IMR-90 (cell line): ENCODE measurements around the gene PNKD. TPM values are rescaled to one million over a fixed set of nuclear protein-coding genes. Genes with fewer than 3 reads are reported as not detected.

Source experiments
- ATAC-seq: fragments of 200-7000 bp; cut with Tn5 transposase; 2 replicates; pipeline ENCODE4 v1.9.1; 2020; ENCODE audit warnings: low read depth, mild to moderate bottlenecking, moderate library complexity
- BruUV-seq: library from RNA; stranded (reverse); fragments of 400-500 nt; replicated peaks from 2 replicates; lab custom pipeline; 2021; lab: Mats Ljungman, UMichigan
- CTCF ChIA-PET: fragments of 300-600 bp; formaldehyde crosslinking; extraction: SDS; loops from one replicate; lab custom pipeline; 2021; ENCODE audit warnings: antibody characterized with exemption; lab: Yijun Ruan, JAX
- POLR2A ChIA-PET: fragments of 300-600 bp; sonication (Branson Sonifier 250); formaldehyde crosslinking; loops from one replicate; lab custom pipeline; 2022; ENCODE audit warnings: antibody characterized with exemption; ENCODE audit not compliant: unreplicated experiment; lab: Charles Lee
- DNase-seq: peaks from one replicate; pipeline ENCODE4 v3.0.0; 2013
- H2AFZ ChIP-seq: replicated peaks from 2 replicates; pipeline ENCODE3; 2013; ENCODE audit warnings: low read length, mild to moderate bottlenecking; ENCODE audit not compliant: poor library complexity
- H2AK5ac ChIP-seq: 2 replicates; pipeline ENCODE4 v1.6.1; 2013; ENCODE audit warnings: low read depth, low read length, inconsistent platforms
- H2AK9ac ChIP-seq: replicated peaks from 2 replicates; pipeline ENCODE3; 2013; ENCODE audit warnings: mild to moderate bottlenecking, low read depth, low read length, moderate library complexity; ENCODE audit not compliant: poor library complexity
- H2BK120ac ChIP-seq: 2 replicates; pipeline ENCODE4 v1.6.1; 2013; ENCODE audit warnings: low read depth, low read length, inconsistent platforms
- H2BK15ac ChIP-seq: 3 replicates; pipeline ENCODE4 v1.6.1; 2013; ENCODE audit warnings: low read depth, low read length, inconsistent platforms
- H2BK20ac ChIP-seq: 2 replicates; pipeline ENCODE4 v1.6.1; 2013; ENCODE audit warnings: low read depth, mild to moderate bottlenecking, inconsistent platforms, low read length, moderate library complexity
- H2BK5ac ChIP-seq: 2 replicates; pipeline ENCODE4 v1.6.1; 2013; ENCODE audit warnings: mild to moderate bottlenecking, low read depth, low read length, inconsistent platforms; ENCODE audit not compliant: poor library complexity, severe bottlenecking
- H3K14ac ChIP-seq: replicated peaks from 2 replicates; pipeline ENCODE4 v1.6.1; 2013; ENCODE audit warnings: low read depth, low read length, inconsistent platforms
- H3K18ac ChIP-seq: 2 replicates; pipeline ENCODE4 v1.6.1; 2013; ENCODE audit warnings: low read depth, low read length, control low read depth
- H3K23ac ChIP-seq: 2 replicates; pipeline ENCODE4 v1.6.1; 2013; ENCODE audit warnings: low read depth, low read length, inconsistent platforms
- H3K27ac ChIP-seq: 2 replicates; pipeline ENCODE4 v1.5.1; 2013; ENCODE audit warnings: mild to moderate bottlenecking, control low read depth, low read length; ENCODE audit not compliant: insufficient read depth
- H3K27me3 ChIP-seq: 2 replicates; pipeline ENCODE4 v1.6.1; 2013; ENCODE audit warnings: low read length; ENCODE audit not compliant: control insufficient read depth, insufficient read depth
- H3K36me3 ChIP-seq: 2 replicates; pipeline ENCODE4 v1.6.1; 2013; ENCODE audit warnings: low read length, mixed read lengths; ENCODE audit not compliant: control insufficient read depth, insufficient read depth
- H3K4ac ChIP-seq: 2 replicates; pipeline ENCODE4 v1.6.1; 2013; ENCODE audit warnings: low read depth, low read length, inconsistent platforms
- H3K4me1 ChIP-seq: 2 replicates; pipeline ENCODE4 v1.6.1; 2013; ENCODE audit warnings: low read length, mixed read lengths; ENCODE audit not compliant: control insufficient read depth, insufficient read depth
- H3K4me2 ChIP-seq: 2 replicates; pipeline ENCODE4 v1.6.1; 2013; ENCODE audit warnings: low read depth, mild to moderate bottlenecking, control low read depth, low read length, moderate library complexity
- H3K4me3 ChIP-seq: 2 replicates; pipeline ENCODE4 v1.5.1; 2013; ENCODE audit warnings: low read depth, mild to moderate bottlenecking, control low read depth, low read length, moderate library complexity; ENCODE audit not compliant: insufficient read depth
- H3K56ac ChIP-seq: 2 replicates; pipeline ENCODE4 v1.6.1; 2013; ENCODE audit warnings: low read length, inconsistent platforms; ENCODE audit not compliant: insufficient read depth; ENCODE audit errors: extremely low read depth
- H3K79me1 ChIP-seq, 2 experiments: 2 replicates each; pipeline ENCODE4 v1.6.1; 2013; ENCODE audit warnings: low read length in 2 of 2, inconsistent platforms in 1 of 2, low read depth in 1 of 2
- H3K9ac ChIP-seq: 2 replicates; pipeline ENCODE4 v1.6.1; 2013; ENCODE audit warnings: low read depth, low read length, control low read depth
- H3K9me1 ChIP-seq: 2 replicates; pipeline ENCODE4 v1.6.1; 2013; ENCODE audit warnings: low read length, inconsistent platforms; ENCODE audit not compliant: insufficient read depth
- H3K9me3 ChIP-seq: 2 replicates; pipeline ENCODE4 v1.6.1; 2013; ENCODE audit warnings: low read length; ENCODE audit not compliant: control insufficient read depth, insufficient read depth
- H4K20me1 ChIP-seq: 2 replicates; pipeline ENCODE4 v1.6.1; 2013; ENCODE audit warnings: low read length, inconsistent platforms; ENCODE audit not compliant: insufficient read depth
- H4K5ac ChIP-seq: 2 replicates; pipeline ENCODE4 v1.6.1; 2013; ENCODE audit warnings: mild to moderate bottlenecking, low read depth, low read length, control low read depth
- H4K8ac ChIP-seq, 2 experiments: 2 replicates each; pipeline ENCODE4 v1.6.1; 2013; ENCODE audit warnings: low read depth in 2 of 2, low read length in 2 of 2, control low read depth in 1 of 2, inconsistent platforms in 1 of 2
- H4K91ac ChIP-seq: 2 replicates; pipeline ENCODE4 v1.6.1; 2013; ENCODE audit warnings: low read depth, low read length, inconsistent platforms; ENCODE audit not compliant: insufficient read depth
- CEBPB ChIP-seq: IDR thresholded peaks from 2 replicates; pipeline ENCODE4 v1.6.1; 2012; ENCODE audit warnings: low read depth, low read length, improper control_type of control experiment
- CHD1 ChIP-seq: IDR thresholded peaks from 2 replicates; pipeline ENCODE4 v1.6.1; 2012; ENCODE audit warnings: low read depth, low read length, improper control_type of control experiment
- ELK1 ChIP-seq: fragments of 150-350 bp; IDR thresholded peaks from 2 replicates; pipeline ENCODE4 v1.6.1; 2016; ENCODE audit warnings: low read depth, mild to moderate bottlenecking, low read length, moderate library complexity, borderline replicate concordance
- FOS ChIP-seq: fragments of 150-350 bp; IDR thresholded peaks from 2 replicates; pipeline ENCODE4 v1.6.1; 2016; ENCODE audit warnings: low read depth, low read length
- MAFK ChIP-seq: IDR thresholded peaks from 2 replicates; pipeline ENCODE4 v1.6.1; 2012; ENCODE audit warnings: low read depth, low read length, improper control_type of control experiment
- MAZ ChIP-seq: IDR thresholded peaks from 2 replicates; pipeline ENCODE4 v1.6.1; 2012; ENCODE audit warnings: low read depth, mild to moderate bottlenecking, low read length, improper control_type of control experiment, moderate library complexity, borderline replicate concordance
- MXI1 ChIP-seq: IDR thresholded peaks from 2 replicates; pipeline ENCODE4 v1.6.1; 2012; ENCODE audit warnings: low read depth, mild to moderate bottlenecking, low read length, moderate library complexity, borderline replicate concordance
- POLR2A ChIP-seq: IDR thresholded peaks from 2 replicates; pipeline ENCODE4 v1.6.1; 2012; ENCODE audit warnings: mild to moderate bottlenecking, low read depth, low read length
- RAD21 ChIP-seq: IDR thresholded peaks from 2 replicates; pipeline ENCODE4 v1.6.1; 2012; ENCODE audit warnings: low read length, improper control_type of control experiment
- RCOR1 ChIP-seq: IDR thresholded peaks from 2 replicates; pipeline ENCODE4 v1.6.1; 2012; ENCODE audit warnings: mild to moderate bottlenecking, low read length, improper control_type of control experiment; ENCODE audit not compliant: insufficient replicate concordance
- RFX5 ChIP-seq: IDR thresholded peaks from 2 replicates; pipeline ENCODE4 v1.8.0; 2012; ENCODE audit warnings: low read depth, mild to moderate bottlenecking, low read length, moderate library complexity
- SMC3 ChIP-seq: fragments of 150-350 bp; IDR thresholded peaks from 2 replicates; pipeline ENCODE4 v1.6.1; 2016; ENCODE audit warnings: low read depth, mild to moderate bottlenecking, antibody characterized with exemption, low read length, moderate library complexity
- USF2 ChIP-seq: fragments of 150-350 bp; IDR thresholded peaks from 2 replicates; pipeline ENCODE4 v1.6.1; 2017; ENCODE audit warnings: mild to moderate bottlenecking, antibody characterized with exemption, low read length, low read depth
- WGBS, 2 experiments: methylation state at CpG; one replicate each; pipeline versions ENCODE4 v1.1.5 to v1.1.7; 2013; ENCODE audit warnings: missing lambda C conversion rate in 2 of 2; ENCODE audit not compliant: insufficient read length in 1 of 2; ENCODE audit errors: extremely low coverage in 2 of 2; 5-methylcytosine and 5-hydroxymethylcytosine counted together
- dilution Hi-C: fragments of 300-500 bp; cut with HindIII; formaldehyde crosslinking; loops from one replicate; pipeline ENCODE4 v1.14.3; 2018; ENCODE audit warnings: low sequenced_read_pairs; ENCODE audit not compliant: unreplicated experiment
- in situ Hi-C: fragments of 300-500 bp; cut with MboI; formaldehyde crosslinking; loops from 3 replicates; pipeline ENCODE4 v1.14.3; 2019; ENCODE audit warnings: low sequenced_read_pairs, inconsistent platforms, mixed read lengths
- intact Hi-C: fragments of 100-400 bp; cut with micrococcal nuclease; formaldehyde crosslinking; loops from 2 replicates; pipeline ENCODE4 v1.10.0; 2022
- polyA plus RNA-seq, 3 experiments: library from polyadenylated mRNA; depleted of rRNA; stranded (reverse); fragments of >200 nt; gene quantifications; 2 replicates each; pipeline ENCODE4 v1.2.3, GENCODE V29; 2012; ENCODE audit warnings: low replicate concordance in 1 of 3
- total RNA-seq: library from RNA; depleted of rRNA; stranded (reverse); fragments of >200 nt; gene quantifications from 2 replicates; pipeline ENCODE4 v1.2.3, GENCODE V29; 2012
- TF ChIP-seq, protein P1 (sequence below): conservative IDR thresholded peaks from 2 replicates; pipeline ENCODE4 v1.5.1; 2012; ENCODE audit warnings: mild to moderate bottlenecking, low read depth, low read length, improper control_type of control experiment

PNKD gene
- total and polyA plus RNA-seq, 2 of the 4 experiments (the other 2 are of a cell fraction), result 19.2 to 68.5 TPM

DNA sequence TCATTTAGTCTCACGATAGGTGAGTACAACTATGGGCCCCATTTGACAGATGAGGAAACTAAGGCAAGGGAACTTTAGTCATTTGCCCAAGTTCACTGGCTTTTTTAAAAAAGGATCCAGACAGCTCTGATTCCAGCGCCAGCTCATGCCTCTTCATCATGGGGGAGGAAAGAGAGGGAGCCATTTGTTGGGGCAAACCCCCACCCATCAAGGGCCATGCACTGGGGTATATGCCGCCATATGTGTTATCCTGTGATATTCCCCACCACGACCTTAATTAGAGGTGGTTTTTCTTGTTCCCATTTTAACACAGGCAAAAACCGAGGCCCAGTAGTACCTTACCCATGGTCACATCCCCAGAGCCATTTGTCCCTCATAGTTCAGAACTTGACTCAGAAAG is 10.2 kb upstream of the PNKD start:
- Histone ChIP-seq H2BK20ac (no peak overlapping the region), H2AFZ (no peak overlapping the region), H3K27ac (no peak overlapping the region), H3K9ac (no peak overlapping the region), H2BK120ac (no peak overlapping the region), H3K9me3 (no peaks in the 10 kb centered on the region), H4K20me1 (peaks cover 8% of the 10 kb centered on the region; the same call in 1 of the 2 replicates), H3K27me3 (no peaks in the 10 kb centered on the region), H3K79me1 (peaks cover 0 to 3% of the 10 kb centered on the region in 2 experiments; a peak in 2 of 4 replicates), H2AK9ac (peak overlapping the region; percentile 15), H3K4me1 (peaks cover 12% of the 10 kb centered on the region), H2BK15ac (no peak overlapping the region), H3K18ac (no peak overlapping the region), H2AK5ac (no peak overlapping the region), H3K4me3 (no peak overlapping the region), H3K9me1 (no peaks in the 10 kb centered on the region; the same call in 1 of the 2 replicates), H3K56ac (no peak overlapping the region), H4K91ac (no peak overlapping the region), H3K23ac (no peak overlapping the region), H3K14ac (no peak overlapping the region), H4K8ac (no peak overlapping the region), H3K36me3 (peaks cover 25% of the 10 kb centered on the region), H3K4me2 (no peak overlapping the region), H4K5ac (no peak overlapping the region), H3K4ac (peak overlapping the region; percentile 17; the same call in 1 of the 2 replicates), H2BK5ac (no peak overlapping the region)
- dilution Hi-C loops, result no loop called here
- 100% methylated on average over 1 of the region's 5 CpGs; no CpG with 5 or more reads in 1 of the 2 experiments for WGBS, 2 experiments
- TF ChIP-seq USF2 (no peak), MAFK (no peak), FOS (no peak), RFX5 (no peak), MAZ (no peak), SMC3 (no peak), POLR2A (no peak), CHD1 (no peak), ELK1 (no peak), MXI1 (no peak), RAD21 (no peak), RCOR1 (no peak), CEBPB (no peak)
- TF ChIP-seq, protein P1, sequence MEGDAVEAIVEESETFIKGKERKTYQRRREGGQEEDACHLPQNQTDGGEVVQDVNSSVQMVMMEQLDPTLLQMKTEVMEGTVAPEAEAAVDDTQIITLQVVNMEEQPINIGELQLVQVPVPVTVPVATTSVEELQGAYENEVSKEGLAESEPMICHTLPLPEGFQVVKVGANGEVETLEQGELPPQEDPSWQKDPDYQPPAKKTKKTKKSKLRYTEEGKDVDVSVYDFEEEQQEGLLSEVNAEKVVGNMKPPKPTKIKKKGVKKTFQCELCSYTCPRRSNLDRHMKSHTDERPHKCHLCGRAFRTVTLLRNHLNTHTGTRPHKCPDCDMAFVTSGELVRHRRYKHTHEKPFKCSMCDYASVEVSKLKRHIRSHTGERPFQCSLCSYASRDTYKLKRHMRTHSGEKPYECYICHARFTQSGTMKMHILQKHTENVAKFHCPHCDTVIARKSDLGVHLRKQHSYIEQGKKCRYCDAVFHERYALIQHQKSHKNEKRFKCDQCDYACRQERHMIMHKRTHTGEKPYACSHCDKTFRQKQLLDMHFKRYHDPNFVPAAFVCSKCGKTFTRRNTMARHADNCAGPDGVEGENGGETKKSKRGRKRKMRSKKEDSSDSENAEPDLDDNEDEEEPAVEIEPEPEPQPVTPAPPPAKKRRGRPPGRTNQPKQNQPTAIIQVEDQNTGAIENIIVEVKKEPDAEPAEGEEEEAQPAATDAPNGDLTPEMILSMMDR, result no peak
- no peak for DNase-seq
- intact Hi-C loops, result no loop called here
- no TSS peak for BruUV-seq
- no peak for ATAC-seq
- in situ Hi-C loops, result no loop called here
- ChIA-PET CTCF (no interaction called here), POLR2A (no interaction called here)
